ENCODE data around the gene LRRC4C. TPM values are rescaled to one million over a fixed set of nuclear protein-coding genes. Genes with fewer than 3 reads are reported as not detected.

The LRRC4C gene
- total RNA-seq, 1 donor from 2014 or later: 1.2 TPM

DNA sequence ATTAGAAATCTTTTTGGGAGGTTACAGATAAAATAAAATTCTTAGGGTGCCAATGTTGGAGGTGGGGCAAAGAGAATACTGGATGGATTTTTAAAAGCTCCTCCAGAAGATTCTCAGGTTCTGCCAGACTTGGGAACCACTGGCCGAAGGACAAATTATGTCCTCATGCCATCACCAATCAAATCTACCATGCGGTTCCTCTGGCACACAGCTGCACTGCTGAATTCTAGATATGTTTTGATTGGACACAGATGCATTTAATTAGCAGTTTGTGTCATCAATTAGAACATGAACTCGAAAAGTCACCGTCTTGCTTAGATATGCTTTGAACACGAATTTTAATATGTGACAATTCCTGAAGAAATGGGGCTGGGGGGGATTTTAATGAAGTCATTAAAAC lies 1269.2 kb downstream of the LRRC4C start:
- Mint-ChIP-seq H3K36me3 (ENCODE audit: low read depth, unreplicated experiment) (no peaks in the 10 kb centered on the region), H3K9me3 (ENCODE audit: unreplicated experiment) (no peaks in the 10 kb centered on the region), H3K27ac (ENCODE audit: unreplicated experiment) (no peak overlapping the region), H3K4me3 (ENCODE audit: unreplicated experiment) (no peak overlapping the region), H3K4me1 (ENCODE audit: unreplicated experiment) (peaks cover 4% of the 10 kb centered on the region), H3K27me3 (ENCODE audit: unreplicated experiment) (no peaks in the 10 kb centered on the region)
- no peak for DNase-seq (ENCODE audit: low spot score)
- TF ChIP-seq, protein P1, sequence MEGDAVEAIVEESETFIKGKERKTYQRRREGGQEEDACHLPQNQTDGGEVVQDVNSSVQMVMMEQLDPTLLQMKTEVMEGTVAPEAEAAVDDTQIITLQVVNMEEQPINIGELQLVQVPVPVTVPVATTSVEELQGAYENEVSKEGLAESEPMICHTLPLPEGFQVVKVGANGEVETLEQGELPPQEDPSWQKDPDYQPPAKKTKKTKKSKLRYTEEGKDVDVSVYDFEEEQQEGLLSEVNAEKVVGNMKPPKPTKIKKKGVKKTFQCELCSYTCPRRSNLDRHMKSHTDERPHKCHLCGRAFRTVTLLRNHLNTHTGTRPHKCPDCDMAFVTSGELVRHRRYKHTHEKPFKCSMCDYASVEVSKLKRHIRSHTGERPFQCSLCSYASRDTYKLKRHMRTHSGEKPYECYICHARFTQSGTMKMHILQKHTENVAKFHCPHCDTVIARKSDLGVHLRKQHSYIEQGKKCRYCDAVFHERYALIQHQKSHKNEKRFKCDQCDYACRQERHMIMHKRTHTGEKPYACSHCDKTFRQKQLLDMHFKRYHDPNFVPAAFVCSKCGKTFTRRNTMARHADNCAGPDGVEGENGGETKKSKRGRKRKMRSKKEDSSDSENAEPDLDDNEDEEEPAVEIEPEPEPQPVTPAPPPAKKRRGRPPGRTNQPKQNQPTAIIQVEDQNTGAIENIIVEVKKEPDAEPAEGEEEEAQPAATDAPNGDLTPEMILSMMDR (IDR thresholded peaks at IDR 0.05; ENCODE audit: unreplicated experiment): no peak

DNA sequence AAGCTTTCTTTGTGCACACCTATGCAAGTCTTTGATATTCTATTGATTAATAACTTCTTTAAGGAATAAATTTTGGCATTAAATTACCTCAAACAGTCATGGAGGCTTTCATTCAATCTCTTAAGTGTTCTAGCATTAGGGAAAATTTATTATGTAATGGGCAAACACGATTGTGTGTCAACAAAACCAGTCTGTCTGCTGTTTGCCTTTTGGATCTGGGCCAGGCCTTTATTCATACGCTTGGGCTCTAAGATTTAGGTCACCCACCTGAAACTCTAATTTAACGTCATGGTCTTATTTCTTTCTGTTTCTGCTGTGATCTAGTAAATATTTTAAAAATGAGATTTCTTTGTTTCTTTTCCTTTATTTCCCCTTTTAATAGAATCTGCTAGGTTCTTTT lies 1270.6 kb downstream of the LRRC4C start:
- peaks cover 4% of the 10 kb centered on the region for H3K4me1 Mint-ChIP-seq (ENCODE audit: unreplicated experiment)
- DNase-seq (ENCODE audit: low spot score): no peak
- no peak overlapping the region for H3K27ac Mint-ChIP-seq (ENCODE audit: unreplicated experiment)
- no peaks in the 10 kb centered on the region for H3K36me3 Mint-ChIP-seq (ENCODE audit: low read depth, unreplicated experiment)
- TF ChIP-seq, protein P1 (IDR thresholded peaks at IDR 0.05; ENCODE audit: unreplicated experiment): no peak
- no peak overlapping the region for H3K4me3 Mint-ChIP-seq (ENCODE audit: unreplicated experiment)
- H3K27me3 Mint-ChIP-seq (ENCODE audit: unreplicated experiment): no peaks in the 10 kb centered on the region
- no peaks in the 10 kb centered on the region for H3K9me3 Mint-ChIP-seq (ENCODE audit: unreplicated experiment)

DNA sequence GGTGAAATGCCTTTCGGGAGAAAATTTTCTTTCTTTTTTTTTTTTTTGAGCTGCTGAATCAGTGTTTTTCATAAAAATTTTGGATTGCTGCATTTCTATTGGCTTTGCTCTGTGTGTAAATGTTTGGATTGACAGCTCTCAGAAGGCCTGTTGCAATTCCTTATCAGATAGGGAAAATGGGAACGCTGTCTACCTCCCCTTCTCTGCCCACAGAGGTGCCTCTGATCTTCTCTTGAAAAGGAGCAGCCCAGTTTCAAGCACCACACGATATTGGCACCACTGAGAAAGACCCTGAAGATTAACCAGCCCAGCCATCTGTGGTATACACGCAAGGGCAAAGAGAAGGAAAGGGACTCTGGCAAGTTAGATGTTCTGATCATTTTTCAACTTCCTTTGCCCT lies 1272.2 kb downstream of the LRRC4C start:
- DNase-seq (ENCODE audit: low spot score): no peak
- H3K27me3 Mint-ChIP-seq (ENCODE audit: unreplicated experiment): no peaks in the 10 kb centered on the region
- H3K36me3 Mint-ChIP-seq (ENCODE audit: low read depth, unreplicated experiment): no peaks in the 10 kb centered on the region
- TF ChIP-seq, protein P1 (IDR thresholded peaks at IDR 0.05; ENCODE audit: unreplicated experiment): no peak
- peaks cover 4% of the 10 kb centered on the region for H3K4me1 Mint-ChIP-seq (ENCODE audit: unreplicated experiment)
- H3K9me3 Mint-ChIP-seq (ENCODE audit: unreplicated experiment): no peaks in the 10 kb centered on the region
- H3K4me3 Mint-ChIP-seq (ENCODE audit: unreplicated experiment): no peak overlapping the region
- no peak overlapping the region for H3K27ac Mint-ChIP-seq (ENCODE audit: unreplicated experiment)

DNA sequence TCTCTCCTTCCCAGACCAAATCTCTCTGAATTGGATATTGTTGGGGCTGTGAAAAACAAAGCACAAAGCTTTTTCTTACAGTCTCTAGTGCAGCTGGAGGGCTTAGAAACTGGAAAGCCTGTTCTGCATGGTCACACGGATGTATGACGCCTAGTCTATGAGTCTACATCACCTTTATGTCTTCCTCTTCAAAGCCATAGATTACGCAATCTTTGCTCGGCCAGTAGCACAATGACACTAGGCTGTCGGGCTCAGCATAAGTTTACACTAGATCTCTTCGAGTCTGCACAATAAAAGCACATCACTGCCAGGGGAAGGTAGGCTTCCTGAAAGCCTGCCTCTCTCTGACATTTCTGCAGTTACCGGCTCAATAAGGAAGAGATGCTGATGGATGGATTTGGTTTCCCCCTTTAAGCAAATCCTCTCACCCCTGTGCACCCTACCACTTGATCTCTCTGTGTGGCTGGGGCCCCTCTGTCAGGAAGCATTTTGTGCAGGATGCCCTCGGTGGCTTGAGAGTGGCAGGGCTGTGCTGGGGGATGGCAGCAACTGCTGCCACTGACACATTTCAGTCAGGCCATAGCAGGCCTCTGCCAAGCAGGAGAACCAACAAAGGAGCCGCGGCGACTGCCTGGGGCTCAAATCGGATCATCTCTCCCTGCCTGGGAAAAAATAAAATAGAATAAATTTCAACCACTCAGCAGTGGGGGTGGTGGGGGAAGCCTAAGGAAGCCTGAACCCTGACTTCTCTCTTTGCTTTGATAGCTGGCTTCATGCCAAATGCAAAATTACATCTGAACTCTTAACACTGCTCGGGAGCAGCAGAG lies 1272.8 kb downstream of the LRRC4C start:
- no peak for DNase-seq (ENCODE audit: low spot score)
- H3K27ac Mint-ChIP-seq (ENCODE audit: unreplicated experiment): no peak overlapping the region
- peaks cover 4% of the 10 kb centered on the region for H3K4me1 Mint-ChIP-seq (ENCODE audit: unreplicated experiment)
- TF ChIP-seq, protein P1 (IDR thresholded peaks at IDR 0.05; ENCODE audit: unreplicated experiment): no peak
- no peaks in the 10 kb centered on the region for H3K36me3 Mint-ChIP-seq (ENCODE audit: low read depth, unreplicated experiment)
- no peaks in the 10 kb centered on the region for H3K27me3 Mint-ChIP-seq (ENCODE audit: unreplicated experiment)
- no peaks in the 10 kb centered on the region for H3K9me3 Mint-ChIP-seq (ENCODE audit: unreplicated experiment)
- no peak overlapping the region for H3K4me3 Mint-ChIP-seq (ENCODE audit: unreplicated experiment)

DNA sequence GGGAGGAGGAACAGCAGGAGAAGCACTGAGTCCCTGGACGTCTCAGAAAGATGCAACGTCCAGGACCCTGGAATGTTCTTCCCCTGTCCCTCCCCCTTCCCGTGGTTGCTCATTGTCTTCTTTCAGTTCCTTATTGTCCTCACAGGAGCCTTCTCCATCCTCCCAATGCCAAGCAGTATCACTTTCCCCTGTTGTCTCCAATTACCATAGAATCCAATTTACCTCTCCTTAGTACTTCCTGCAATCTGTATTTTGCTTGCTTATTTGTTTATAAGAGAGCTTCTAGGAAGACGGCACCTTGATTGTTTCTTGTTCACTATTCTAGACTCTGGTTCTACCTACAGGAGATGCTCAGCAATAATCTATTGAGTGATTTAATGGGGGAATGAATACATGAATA lies 1273.7 kb downstream of the LRRC4C start:
- Mint-ChIP-seq H3K36me3 (ENCODE audit: low read depth, unreplicated experiment) (no peaks in the 10 kb centered on the region), H3K27ac (ENCODE audit: unreplicated experiment) (no peak overlapping the region), H3K4me3 (ENCODE audit: unreplicated experiment) (no peak overlapping the region), H3K27me3 (ENCODE audit: unreplicated experiment) (no peaks in the 10 kb centered on the region), H3K4me1 (ENCODE audit: unreplicated experiment) (peaks cover 4% of the 10 kb centered on the region), H3K9me3 (ENCODE audit: unreplicated experiment) (no peaks in the 10 kb centered on the region)
- TF ChIP-seq, protein P1 (IDR thresholded peaks at IDR 0.05; ENCODE audit: unreplicated experiment): no peak
- DNase-seq (ENCODE audit: low spot score): no peak
